SK-MEL-5 (cell line): ENCODE results near the gene LARGE1. TPM values are rescaled to one million over a fixed set of nuclear protein-coding genes. Genes with fewer than 3 reads are reported as not detected.
"Not testable (repeated sequence)": the region's sequence is repeated elsewhere in the genome, so short reads cannot be mapped to it uniquely, and the experiment has no call there.

Source experiments
- DNase-seq: peaks from one replicate; pipeline ENCODE4 v3.0.0-alpha.2; 2016; ENCODE audit warnings: low read depth, low spot score
- in situ Hi-C: cut with HindIII; loops from 2 replicates; pipeline ENCODE4 v1.10.0; 2016; ENCODE audit warnings: low sequenced_read_pairs, high pct_unique_total_duplicates, low pct_unique_long_range_greater_than_20kb
- total RNA-seq: library from RNA; depleted of rRNA; stranded (reverse); fragments of >200 nt; shearing (Covaris generic); gene quantifications from 2 replicates; pipeline ENCODE4 v1.2.3, GENCODE V29; 2014

LARGE1 gene
- total RNA-seq, 1 experiment from 2014 or later, result 22.0 TPM

DNA sequence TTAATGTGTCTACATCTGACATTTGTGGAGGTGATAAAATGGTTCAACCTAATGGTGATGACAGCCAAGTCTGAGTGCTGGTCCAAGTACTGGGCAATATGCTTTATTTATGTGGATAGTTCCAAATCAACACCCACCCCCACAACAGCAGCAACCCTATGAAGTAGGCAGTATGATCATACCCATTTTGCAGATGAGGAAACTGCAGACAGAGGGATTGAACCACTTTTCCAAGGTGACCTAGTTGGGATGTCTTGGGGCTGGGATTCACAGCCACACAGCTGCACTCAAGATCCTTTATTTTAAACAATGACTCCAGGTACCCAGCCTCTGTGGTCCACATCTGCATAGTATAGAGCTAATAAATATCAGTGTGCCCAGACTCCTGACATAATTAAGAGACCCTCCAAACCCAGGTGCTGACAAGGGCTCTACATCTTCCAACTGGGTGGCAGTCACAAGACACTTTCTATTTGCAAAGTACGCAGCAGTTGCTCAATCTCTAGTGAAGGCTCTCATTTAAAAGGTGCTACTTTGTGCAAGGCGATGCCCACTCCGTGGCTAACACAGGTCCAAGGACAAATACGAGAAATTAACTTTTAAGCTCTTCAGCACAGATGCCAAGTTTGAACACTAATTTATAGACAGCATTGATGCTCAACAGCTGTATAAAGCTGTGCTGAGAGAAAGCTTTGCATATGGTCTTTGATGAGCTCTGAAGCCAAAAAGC is 426.6 kb downstream of the LARGE1 start:
- DNase-seq, result no peak

DNA sequence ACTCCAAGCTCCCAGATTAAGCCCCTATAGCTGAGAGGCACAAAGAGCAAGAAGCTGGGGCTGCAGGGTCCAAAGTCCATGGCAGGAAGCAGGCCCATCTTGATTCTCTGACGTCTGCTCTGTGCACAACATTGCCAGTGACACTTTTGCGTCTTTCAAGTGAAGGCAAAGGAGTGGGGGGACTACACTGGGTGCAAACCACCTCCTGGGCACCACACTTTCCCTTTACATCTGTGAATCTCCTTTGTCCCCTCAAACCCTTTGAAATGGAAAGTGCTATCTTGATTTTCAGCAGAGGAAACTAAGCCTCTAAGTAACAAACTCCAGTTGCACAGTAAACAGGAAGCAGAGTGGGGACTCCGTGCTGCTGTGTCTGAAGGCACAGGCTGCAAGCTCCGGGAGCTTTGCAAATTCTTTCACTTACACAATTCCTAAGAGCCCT is 428.0 kb downstream of the LARGE1 start:
- DNase-seq, result no peak
- in situ Hi-C loops, result no loop called here

More for the DNA sequence above, 426.6 kb downstream of the LARGE1 start:
- in situ Hi-C loops, result no loop called here

DNA sequence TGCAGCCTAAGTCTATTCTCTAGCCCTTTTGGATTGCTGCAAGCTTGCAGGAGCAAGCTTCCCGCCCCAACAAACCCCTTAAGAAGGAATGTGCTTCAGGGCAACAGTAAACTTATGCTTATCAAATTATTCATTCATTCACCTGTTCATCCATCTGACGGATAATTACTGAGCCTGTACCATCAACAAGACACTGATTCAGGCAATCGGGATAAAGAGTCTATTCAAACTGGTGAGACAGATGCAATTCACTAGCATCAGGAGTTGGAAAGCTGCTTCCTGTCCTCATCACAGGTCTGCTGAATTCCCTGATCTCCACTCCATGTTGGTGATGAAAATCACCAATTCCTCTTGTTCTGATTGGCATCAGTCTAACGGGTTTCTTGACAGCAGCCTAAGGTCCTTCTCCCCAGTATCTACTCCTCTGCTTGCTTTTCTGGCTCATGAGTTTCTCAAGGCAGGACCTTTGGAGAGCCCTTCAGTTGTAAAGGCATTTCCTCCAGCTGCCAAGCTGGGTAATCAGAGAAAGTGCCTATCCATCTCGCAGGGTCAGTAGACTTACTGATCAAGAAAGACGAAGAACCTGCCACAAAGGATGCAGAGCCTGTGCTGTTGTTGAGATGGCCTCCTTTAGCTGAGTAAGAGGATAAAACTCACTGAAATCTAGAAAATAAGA is 433.1 kb downstream of the LARGE1 start:
- peak; percentile 89 for DNase-seq
- in situ Hi-C loops, result no loop called here

DNA sequence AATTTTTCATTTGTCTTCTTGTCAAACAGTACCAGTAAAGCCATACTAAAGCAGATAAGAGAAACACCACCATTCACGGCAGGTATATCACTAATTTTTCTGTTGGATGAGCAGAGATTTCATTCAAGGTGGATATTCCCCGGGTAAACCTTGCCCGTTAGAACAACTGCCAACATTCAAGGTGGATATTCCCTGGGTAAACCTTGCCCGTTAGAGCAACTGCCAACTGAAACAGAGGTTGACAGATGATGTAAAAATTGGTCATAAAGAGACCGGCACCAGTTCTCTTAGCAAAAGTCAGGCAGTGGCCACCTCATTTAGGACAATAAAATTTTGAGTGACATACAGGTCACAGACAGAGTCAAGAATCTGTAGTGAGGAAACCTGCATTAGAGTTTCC is 438.7 kb downstream of the LARGE1 start:
- DNase-seq, result no peak
- in situ Hi-C loops, result no loop called here

DNA sequence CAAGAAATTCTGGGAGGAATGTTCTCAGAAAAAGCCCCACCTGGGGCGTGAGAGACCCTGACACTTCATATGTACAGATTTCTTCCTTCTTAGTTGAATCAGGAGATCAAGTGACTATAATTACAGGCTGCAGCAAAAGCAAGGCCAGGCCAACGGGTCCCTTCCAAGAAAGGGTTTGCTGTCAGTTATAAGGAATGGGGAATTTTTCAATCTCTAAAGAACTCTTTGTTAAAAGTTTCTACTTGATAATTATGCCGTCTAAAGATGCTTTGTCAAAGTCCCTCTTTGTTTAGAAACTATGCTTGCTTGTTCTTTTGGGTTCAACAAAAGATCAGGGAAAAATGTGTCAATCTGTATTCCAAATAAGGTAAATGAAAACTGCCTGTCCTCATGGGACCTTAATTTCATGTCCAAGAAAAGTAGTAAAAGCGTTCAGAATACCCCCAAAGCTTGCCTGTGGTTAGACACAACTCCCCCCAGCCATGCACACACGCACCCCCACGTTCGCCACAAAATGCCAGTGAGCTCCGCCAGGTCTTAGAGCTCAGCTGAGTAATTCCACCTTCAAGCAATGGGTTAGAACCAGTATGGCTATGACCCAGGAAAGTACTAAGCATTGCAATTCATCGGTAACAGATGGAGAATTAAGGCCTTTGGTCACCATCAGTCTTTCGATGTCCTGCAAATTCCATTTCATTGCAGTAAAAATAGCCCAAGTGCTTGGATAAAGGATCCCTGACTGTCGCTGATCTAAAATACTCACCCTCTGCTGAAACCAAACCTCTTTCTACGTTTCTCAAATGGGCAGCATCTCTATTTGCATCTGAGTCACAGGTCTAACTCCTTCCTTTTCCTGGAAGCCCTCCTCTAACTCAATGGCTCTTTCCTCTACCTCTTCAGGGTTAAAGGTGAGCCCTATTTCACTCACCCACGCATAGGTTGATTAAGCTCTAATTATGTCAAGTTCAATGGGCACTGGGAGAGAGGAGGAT is 442.9 kb downstream of the LARGE1 start:
- in situ Hi-C loops, result no loop called here
- DNase-seq, result peak; percentile 73

DNA sequence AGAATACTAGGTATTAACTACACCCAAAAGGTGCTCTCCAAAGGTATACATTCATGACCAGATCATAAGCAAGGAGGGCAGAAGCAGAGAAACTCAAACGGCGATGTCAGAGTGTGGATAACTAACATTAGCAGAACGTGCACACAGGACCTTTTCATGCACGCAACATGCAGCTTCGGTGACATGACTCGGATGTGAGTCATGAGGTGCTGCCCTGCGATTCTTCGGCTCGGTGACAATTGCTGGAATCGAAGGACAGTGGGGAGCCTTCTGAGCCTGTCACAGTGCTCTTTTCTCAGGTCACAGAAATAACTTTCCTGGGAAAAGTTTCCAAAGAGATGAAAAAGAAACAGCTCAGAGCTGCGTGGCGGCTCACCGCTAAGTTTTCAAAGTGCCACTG is 443.6 kb downstream of the LARGE1 start:
- DNase-seq, result peak; percentile 27
- in situ Hi-C loops, result no loop called here

DNA sequence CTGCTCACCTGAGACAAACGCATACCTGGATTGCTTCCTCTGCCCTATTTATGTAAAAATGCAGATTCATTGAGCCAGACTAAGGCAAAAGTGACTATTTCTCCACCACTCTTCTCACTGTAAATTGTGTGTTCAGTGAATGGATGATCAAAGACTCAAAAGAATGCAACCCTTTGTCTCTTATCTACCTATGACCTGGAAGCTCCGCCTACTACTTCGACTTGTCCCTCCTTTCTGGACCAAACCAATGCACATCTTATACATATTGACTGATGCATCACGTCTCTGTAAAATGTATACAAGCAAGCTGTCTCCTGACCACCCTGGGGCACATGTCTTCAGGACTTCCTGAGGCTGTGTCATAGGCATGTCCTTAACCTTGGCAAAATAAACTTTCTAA is 444.1 kb downstream of the LARGE1 start:
- DNase-seq, result no peak
- in situ Hi-C loops, result no loop called here

DNA sequence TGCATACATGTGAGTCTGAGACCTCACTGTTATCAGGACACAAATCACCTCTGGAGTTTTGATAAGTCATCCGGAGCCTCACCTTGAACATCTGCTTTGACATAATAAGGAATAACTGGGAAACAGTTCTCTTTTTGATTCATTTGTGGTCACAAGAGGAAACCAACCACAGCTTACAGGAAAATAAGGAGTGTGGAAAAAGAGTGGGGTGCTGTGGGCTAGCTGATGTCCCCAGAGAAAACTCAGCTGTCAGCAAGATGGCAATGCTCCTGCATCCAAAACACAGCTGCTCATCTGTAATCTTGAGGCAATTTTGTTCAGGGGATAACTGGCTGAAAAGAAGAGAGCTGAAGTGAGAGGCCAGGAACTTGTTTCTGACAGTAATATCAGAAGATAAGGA is 445.7 kb downstream of the LARGE1 start:
- no peak for DNase-seq
- in situ Hi-C loops, result no loop called here

DNA sequence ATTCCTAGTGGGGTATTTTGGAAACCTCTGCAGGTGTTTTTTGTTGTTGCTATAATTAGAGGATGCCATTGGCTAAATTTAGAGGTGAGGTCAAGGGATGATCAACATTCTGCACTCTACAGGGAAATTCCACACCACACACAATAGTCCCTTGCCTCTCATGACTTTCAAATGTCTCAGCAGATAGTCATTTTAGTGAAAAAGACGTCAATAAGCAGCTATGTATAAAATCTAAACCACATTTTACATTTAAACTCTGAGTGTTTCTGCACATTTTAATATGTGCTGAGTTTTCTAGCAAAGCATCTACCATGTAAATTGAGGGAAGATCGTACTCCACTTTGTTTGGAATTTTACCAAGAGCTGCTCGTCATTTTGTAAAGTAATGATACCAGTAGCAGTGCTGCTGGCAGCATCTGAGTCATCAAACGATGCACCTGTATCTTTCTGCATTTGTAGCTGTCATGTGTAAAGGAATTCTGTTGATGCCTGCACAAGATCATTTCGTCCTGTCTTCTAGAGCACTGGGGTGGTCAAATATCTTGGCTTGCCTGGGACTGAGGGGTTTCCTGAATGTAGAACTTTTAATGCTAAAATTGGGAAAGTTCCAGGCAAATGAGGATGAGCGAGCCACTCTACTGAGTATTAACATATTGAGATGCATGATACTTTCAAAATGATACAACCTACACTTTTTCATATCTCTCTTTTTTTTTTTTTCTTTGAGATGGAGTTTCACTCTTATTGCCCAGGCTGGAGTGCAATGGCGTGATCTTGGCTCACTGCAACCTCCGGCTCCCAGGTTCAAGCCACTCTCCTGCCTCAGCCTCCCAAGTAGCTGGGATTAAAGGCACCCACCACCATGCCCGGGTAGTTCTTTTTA is 447.6 kb downstream of the LARGE1 start:
- in situ Hi-C loops, result no loop called here
- DNase-seq, result no peak

DNA sequence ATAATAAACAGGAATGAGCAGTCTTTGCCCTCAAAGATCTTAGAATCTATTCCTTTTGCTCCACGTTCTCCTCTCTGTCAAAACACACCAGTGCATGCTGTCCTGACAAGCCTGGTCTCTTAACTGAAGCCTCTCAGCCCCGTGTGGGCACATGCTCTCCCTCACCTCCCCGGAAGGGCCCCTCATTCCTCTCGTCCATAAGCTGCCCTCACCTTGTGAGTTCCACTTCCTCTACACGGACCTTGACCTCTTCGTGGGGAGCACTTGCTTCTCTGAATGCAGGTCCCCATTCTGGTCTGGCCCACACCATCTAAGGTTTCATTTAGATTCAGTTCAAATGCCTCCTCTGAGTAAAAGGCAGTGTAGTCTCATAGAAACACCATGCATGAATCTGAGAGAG is 449.8 kb downstream of the LARGE1 start:
- in situ Hi-C loops, result no loop called here
- DNase-seq, result no peak

DNA sequence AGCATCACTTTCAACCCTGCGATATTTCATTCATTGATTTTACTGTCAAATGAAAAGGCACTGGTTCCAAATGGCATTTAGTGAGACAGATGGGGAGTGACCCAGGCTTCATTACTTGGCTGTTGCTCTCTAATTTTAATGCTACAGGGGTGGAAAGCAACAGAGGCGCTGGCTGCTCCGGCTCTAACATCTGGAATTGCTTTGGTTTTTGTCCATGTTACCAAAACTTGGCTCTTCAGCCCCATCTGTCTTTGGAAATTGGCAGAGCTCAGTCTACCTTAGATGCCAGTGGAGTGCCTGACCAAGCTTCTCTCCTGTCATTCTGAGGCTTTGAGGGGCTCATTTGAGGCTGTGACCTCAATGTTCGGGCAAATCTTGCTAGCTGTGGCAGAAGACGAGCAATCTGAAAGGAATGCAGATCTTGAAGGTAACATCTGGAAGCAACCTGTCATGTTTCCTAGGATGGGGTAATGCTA is 452.6 kb downstream of the LARGE1 start:
- peak; percentile 28 for DNase-seq
- in situ Hi-C loops, result no loop called here

DNA sequence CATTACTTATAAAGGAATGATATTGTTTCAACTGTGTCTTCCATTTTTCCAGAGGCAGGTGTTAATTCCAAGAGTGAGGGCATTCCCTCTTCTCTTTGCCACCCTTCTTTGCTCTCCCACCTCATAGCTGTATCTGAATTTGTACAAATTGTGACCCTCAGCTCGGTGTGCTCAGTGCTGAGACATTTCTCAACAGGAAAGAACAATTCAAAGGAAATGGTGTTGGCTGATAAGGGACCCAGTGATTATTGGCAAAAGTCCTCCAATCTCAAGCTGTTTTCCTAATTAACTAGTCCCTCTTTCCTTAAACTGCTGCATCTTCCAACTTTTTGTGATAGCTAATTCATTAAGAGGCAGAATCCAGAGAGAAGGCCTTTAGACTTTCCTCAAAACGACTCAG is 453.2 kb downstream of the LARGE1 start:
- DNase-seq, result no peak
- in situ Hi-C loops, result no loop called here

DNA sequence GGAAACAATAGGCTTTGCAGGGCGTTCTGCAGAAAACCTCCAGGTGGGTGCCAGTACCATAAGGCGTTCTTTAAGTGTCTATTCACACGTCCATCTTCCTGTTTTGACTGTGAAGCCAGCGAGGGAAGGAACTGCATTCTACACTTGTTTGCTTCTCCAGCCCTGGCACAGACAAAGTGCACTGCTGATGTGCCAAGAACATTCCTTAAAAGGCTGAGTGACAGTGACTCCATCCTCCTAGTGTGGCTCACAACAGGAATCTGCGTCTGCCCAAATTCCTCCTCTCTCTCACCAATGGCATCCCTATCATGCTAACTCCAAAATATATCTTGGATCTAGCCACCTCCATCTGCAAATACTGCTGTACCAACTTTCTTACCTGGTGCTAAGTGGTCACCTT is 454.7 kb downstream of the LARGE1 start:
- no peak for DNase-seq
- in situ Hi-C loops, result no loop called here

DNA sequence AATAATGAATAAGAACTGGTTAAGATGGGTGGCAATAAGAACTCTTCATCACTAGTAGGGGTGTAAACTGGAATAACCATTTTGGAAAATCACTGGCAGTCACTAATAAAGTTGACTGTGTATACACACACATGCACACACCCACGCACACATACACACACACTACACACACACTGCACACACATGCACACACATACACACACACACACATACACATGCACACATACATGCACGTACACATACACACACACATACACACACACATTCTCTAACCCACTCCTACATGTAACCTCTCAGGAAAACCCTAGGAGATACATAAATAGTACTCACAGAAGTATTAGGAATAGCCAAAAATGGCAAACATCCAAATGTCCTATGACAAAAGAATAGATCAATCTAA is 455.6 kb downstream of the LARGE1 start:
- in situ Hi-C loops, result no loop called here
- DNase-seq, result no peak

DNA sequence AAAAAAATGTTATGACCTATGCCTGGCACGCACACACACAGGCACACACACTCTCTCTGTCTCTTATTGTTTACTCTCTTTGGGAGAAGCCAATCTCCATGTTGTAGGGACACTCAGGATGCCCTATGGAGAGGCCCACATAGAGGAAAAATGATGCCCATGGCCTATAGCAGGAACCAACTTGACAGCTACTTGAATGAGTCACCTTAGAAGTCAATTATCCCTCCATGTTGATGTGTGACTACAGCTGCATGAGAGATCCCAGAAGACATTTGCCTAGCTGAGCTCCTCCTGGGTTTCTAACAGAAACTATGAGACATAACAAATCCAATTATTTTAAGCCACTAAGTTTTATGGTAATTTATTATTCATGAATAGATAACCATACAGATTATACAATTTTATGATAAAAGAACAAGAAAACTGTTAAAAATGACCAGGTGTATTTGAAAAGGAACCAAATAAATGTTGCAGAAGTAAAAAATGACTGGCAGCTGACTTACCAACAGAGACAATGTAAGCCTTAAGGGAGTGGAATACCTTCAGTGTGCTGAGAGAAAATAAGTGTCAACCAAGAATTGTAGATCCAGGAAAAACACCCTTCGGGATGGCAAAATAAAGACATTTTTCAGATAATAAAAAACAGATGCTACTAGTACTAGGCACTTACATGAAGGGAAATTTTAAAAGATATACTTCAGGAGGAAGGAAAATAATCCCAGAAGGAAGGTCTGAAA is 458.4 kb downstream of the LARGE1 start:
- no peak for DNase-seq
- in situ Hi-C loops, result no loop called here

DNA sequence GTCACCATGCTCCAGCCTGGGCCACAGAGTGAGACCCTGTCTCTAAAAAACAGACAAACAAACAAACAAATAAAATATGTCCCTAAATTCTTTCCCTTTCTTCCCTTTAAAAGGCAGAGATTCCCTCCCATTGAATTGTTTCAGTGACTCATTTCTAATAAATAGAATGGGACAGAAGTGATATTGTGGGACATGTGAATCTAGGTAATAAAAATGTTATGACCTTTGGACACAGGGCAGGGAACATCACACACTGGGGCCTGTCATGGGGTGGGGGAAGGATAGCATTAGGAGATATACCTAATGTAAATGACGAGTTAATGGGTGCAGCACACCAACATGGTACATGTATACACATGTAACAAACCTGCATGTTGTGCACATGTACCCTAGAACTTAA is 459.0 kb downstream of the LARGE1 start:
- in situ Hi-C loops, result not testable (repeated sequence)

DNA sequence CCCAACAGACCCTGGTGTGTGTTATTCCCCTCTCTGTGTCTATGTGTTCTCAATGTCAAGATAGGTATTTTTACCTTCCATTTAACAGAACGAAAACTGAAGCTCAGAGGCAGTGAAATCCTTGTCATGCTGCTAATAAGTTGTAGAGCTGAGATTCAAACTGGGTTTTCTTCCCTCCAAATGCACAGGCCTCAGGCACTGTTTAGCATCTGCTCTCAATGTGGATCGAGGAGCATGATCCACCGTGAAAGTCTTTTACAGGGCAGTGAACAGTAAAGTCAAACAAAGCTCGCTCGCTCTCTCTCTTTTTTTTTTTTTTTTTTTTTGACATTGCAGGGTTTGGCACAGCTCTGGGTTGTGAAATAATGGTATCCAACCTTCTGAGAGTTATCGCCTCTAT is 461.1 kb downstream of the LARGE1 start:
- in situ Hi-C loops, result no loop called here
- DNase-seq, result no peak

More for the DNA sequence above, 459.0 kb downstream of the LARGE1 start:
- DNase-seq, result not testable (repeated sequence)
